K562 (cell line): ENCODE measurements around the gene CISTR. TPM values are rescaled to one million over a fixed set of nuclear protein-coding genes. Genes with fewer than 3 reads are reported as not detected.

Experiments used
- ARNT ChIP-seq, 2 experiments: fragments of 450-650 bp; IDR thresholded peaks; 2 replicates each; pipeline ENCODE4 v1.6.1; 2016; ENCODE audit warnings: mild to moderate bottlenecking in 1 of 2
- CXXC5 ChIP-seq: fragments of 250-450 bp; sonication (Bioruptor Pico); IDR thresholded peaks from 2 replicates; pipeline ENCODE4 v1.8.0; 2022; ENCODE audit warnings: inconsistent platforms, mild to moderate bottlenecking, moderate library complexity
- FOXM1 ChIP-seq, 2 experiments: fragments of 450-650 bp in 1 of 2; sonication (generic) in 1 of 2; formaldehyde crosslinking in 1 of 2; IDR thresholded peaks; 2 replicates each; pipeline versions ENCODE4 v1.6.1 to v1.9.0; 2017 to 2022; ENCODE audit warnings: low read depth in 2 of 2, mild to moderate bottlenecking in 2 of 2, missing genetic modification reagents in 1 of 2, moderate library complexity in 1 of 2
- HNRNPUL1 ChIP-seq: fragments of 200-400 bp; formaldehyde crosslinking; IDR thresholded peaks from 2 replicates; pipeline ENCODE4 v1.6.1; 2017; ENCODE audit warnings: low read length
- KDM5B ChIP-seq: fragments of 200-600 bp; sonication (generic); IDR thresholded peaks from 2 replicates; pipeline ENCODE4 v1.6.1; 2012; ENCODE audit warnings: low read depth, mild to moderate bottlenecking, moderate library complexity, low read length, control low read depth, inconsistent platforms; ENCODE audit not compliant: insufficient replicate concordance
- KLF1 ChIP-seq: fragments of 450-650 bp; IDR thresholded peaks from 2 replicates; pipeline ENCODE4 v1.6.1; 2016; ENCODE audit warnings: missing genetic modification characterization, missing compliant biosample characterization
- MXI1 ChIP-seq: IDR thresholded peaks from 2 replicates; pipeline ENCODE4 v1.6.1; 2011; ENCODE audit warnings: low read depth, mild to moderate bottlenecking, improper control_type of control experiment, low read length
- NEUROD1 ChIP-seq: fragments of 150-350 bp; IDR thresholded peaks from 2 replicates; pipeline ENCODE4 v1.6.1; 2014; ENCODE audit warnings: borderline replicate concordance, low read length, low read depth; ENCODE audit not compliant: partially characterized antibody
- NR2C1 ChIP-seq, 2 experiments: fragments of 450-650 bp; IDR thresholded peaks; 2 replicates each; pipeline ENCODE4 v1.6.1; 2017; ENCODE audit warnings: mild to moderate bottlenecking in 2 of 2, antibody characterized with exemption in 1 of 2, inconsistent platforms in 1 of 2, missing compliant biosample characterization in 1 of 2, missing genetic modification characterization in 1 of 2
- POLR2A ChIP-seq: fragments of 450-650 bp; conservative IDR thresholded peaks from 2 replicates; pipeline ENCODE4 v1.6.1; 2016
- SIN3A ChIP-seq, 2 experiments: fragments of 150-350 bp in 1 of 2; IDR thresholded peaks; 2 replicates each; pipeline ENCODE4 v1.6.1; 2011 to 2016; ENCODE audit warnings: borderline replicate concordance in 2 of 2, low read depth in 2 of 2, low read length in 2 of 2, mild to moderate bottlenecking in 2 of 2, moderate library complexity in 2 of 2; ENCODE audit not compliant: control insufficient read depth in 1 of 2
- TFAM ChIP-seq: fragments of 250-450 bp; sonication (Bioruptor Pico); conservative IDR thresholded peaks from 2 replicates; pipeline ENCODE4 v1.5.0; 2021; ENCODE audit warnings: mild to moderate bottlenecking, moderate library complexity
- YY1 ChIP-seq, 3 experiments: IDR thresholded peaks; 2 replicates each; pipeline ENCODE4 v1.6.1; 2011; ENCODE audit warnings: low read length in 2 of 3, mild to moderate bottlenecking in 2 of 3, moderate library complexity in 2 of 3, borderline replicate concordance in 1 of 3, control low read depth in 1 of 3, low read depth in 1 of 3; ENCODE audit not compliant: insufficient read depth in 3 of 3, insufficient replicate concordance in 2 of 3, control insufficient read depth in 1 of 3, insufficient read length in 1 of 3; ENCODE audit errors: extremely low read depth in 1 of 3
- ZNF263 ChIP-seq: sonication (generic); formaldehyde crosslinking; IDR thresholded peaks from 2 replicates; pipeline ENCODE4 v1.8.0; 2022; ENCODE audit warnings: mild to moderate bottlenecking, missing genetic modification reagents, borderline replicate concordance
- ZNF395 ChIP-seq: fragments of 200-800 bp; sonication (Bioruptor generic); IDR thresholded peaks from 2 replicates; pipeline ENCODE4 v1.6.1; 2017; ENCODE audit warnings: missing genetic modification characterization, missing compliant biosample characterization
- ZNF695 ChIP-seq: fragments of 450-650 bp; formaldehyde crosslinking; IDR thresholded peaks from 2 replicates; pipeline ENCODE4 v1.4.0; 2020; ENCODE audit warnings: mild to moderate bottlenecking, moderate library complexity
- ZNF764 ChIP-seq: fragments of 250-450 bp; sonication (Bioruptor Pico); IDR thresholded peaks from 2 replicates; pipeline ENCODE4 v1.4.0; 2020; ENCODE audit warnings: low read depth, mild to moderate bottlenecking, moderate library complexity
- ZNF785 ChIP-seq: fragments of 250-450 bp; sonication (Bioruptor Pico); IDR thresholded peaks from 2 replicates; pipeline ENCODE4 v1.4.0; 2020; ENCODE audit warnings: mild to moderate bottlenecking
- polyA plus RNA-seq, 8 experiments: library from polyadenylated mRNA; depleted of rRNA in 4 of 8; stranded (reverse) in 5 of 8; unstranded in 3 of 8; fragments of >200 nt; fragmentation: Nextera tagmentation in 2 of 8; fragmentation: Illumina TruSeq in 1 of 8; extraction: Ambion mirVana in 2 of 8; extraction: Trizol in 1 of 8; gene quantifications; 2 replicates each; pipeline versions ENCODE4 v1.2.1 to v1.2.3, GENCODE V29; 2011 to 2014; ENCODE audit warnings: inconsistent platforms in 1 of 8, missing spikeins in 1 of 8
- total RNA-seq, 7 experiments: library from RNA; depleted of rRNA in 6 of 7; stranded (reverse); fragments of >200 nt in 6 of 7; fragmentation: Illumina TruSeq in 2 of 7; extraction: Trizol in 2 of 7; gene quantifications; 2 replicates each; pipeline versions ENCODE4 v1.2.1 to v1.2.3, GENCODE V29; 2011 to 2021; ENCODE audit warnings: low replicate concordance in 1 of 7
- TF ChIP-seq, protein P1 (sequence below): fragments of 250-450 bp; sonication (Bioruptor Pico); IDR thresholded peaks from 2 replicates; pipeline ENCODE4 v1.5.0; 2021; ENCODE audit warnings: mild to moderate bottlenecking, moderate library complexity
- TF ChIP-seq, protein P2 (sequence below): IDR thresholded peaks from 2 replicates; pipeline ENCODE4 v1.6.1; 2016; ENCODE audit warnings: missing genetic modification characterization, missing compliant biosample characterization

The CISTR gene
- total and polyA plus RNA-seq, 9 of the 15 experiments (the other 6 are each of a cell fraction or from before 2014, with no cell fraction given): not detected

GRCh38 chr12:53727310-53728041 lies 24.3 kb downstream of the CISTR start, which contains the start of gene CALCOCO1 (continued):
- TF ChIP-seq ARNT (IDR thresholded peaks at IDR 0.05) (peak in 1 of 2 experiments; percentile 85; a peak in 2 of 4 replicates), ZNF263 (CRISPR knock-in tag) (no peak), TFAM (CRISPR knock-in tag) (no peak), ZNF764 (no peak), SIN3A (IDR thresholded peaks at IDR 0.05; ENCODE audit: borderline replicate concordance in 2 of 2, control insufficient read depth in 1 of 2, low read depth in 2 of 2, low read length in 2 of 2) (peak; percentile 93 to 97; a peak in 3 of 4 replicates), FOXM1 (IDR thresholded peaks at IDR 0.05; ENCODE audit: low read depth) (0 out of 2 replicates have a peak, but pooled peaks have one; percentile 41), FOXM1 (CRISPR knock-in tag; IDR thresholded peaks at IDR 0.05; ENCODE audit: low read depth) (no peak), HNRNPUL1 (no peak), POLR2A (peak; percentile 83), NR2C1 (IDR thresholded peaks at IDR 0.05) (peak; percentile 95), NR2C1 (tag; IDR thresholded peaks at IDR 0.05) (peak; percentile 98), YY1 (IDR thresholded peaks at IDR 0.05; ENCODE audit: borderline replicate concordance in 1 of 3, control insufficient read depth in 1 of 3, extremely low read depth in 1 of 3, insufficient read depth in 3 of 3, insufficient read length in 1 of 3, insufficient replicate concordance in 2 of 3, low read depth in 1 of 3, low read length in 2 of 3) (peak; percentile 24 to 90 (median 85)), MXI1 (peak; percentile 27; the same call in 1 of the 2 replicates), NEUROD1 (no peak), CXXC5 (peak; percentile 99), KLF1 (tag) (peak; percentile 100), ZNF695 (no peak), ZNF395 (CRISPR knock-in tag) (peak; percentile 96), KDM5B (peak; percentile 72), ZNF785 (no peak)
- TF ChIP-seq, protein P1, sequence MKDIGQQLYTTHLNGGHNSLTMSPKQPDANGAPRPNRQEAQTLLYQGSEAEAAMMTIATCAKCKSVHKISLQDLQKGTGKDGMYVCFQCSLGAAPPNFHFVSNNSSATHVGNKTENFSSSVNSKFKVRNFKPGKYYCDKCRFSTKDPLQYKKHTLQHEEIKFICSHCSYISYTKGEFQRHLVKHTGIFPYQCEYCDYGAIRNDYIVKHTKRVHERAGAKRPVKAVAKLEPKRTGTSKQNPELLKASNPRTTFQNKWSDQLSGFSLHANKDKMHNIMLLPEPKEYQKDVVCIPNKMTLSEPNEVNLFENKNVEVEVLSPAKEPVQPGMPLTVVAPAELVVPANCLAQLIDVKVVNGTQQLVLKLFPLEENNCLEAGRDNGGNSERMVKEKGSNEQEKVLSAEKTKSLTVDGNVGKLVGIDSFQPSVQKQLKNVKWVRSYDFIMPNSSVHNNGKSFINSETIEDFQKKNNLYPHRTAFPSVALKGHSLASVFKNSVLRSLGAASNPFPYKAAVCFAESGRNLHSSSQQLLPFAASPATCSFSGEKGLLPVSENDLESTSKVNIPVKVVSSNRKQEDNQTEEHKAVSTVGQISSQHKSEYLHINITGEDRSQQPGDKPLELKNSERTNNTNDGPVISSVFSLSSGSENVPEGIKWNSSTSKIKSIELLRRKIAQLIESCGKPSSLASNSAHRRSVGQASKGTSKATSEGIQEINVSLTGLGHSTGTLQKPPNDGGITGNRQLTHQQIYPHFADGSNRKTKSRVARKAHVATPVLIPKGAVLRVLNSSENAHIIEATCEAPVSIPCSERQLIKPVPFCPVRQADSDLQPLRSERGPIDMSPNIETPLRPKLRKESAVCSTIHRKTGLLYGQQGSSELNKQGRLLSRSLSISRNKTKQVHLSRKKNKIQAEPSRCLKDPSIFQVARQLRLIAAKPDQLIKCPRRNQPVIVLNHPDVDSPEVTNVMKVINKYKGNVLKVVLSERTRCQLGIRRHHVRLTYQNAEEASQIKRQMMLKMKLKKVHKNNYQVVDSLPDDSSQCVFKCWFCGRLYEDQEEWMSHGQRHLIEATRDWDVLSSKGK (CRISPR knock-in tag): no peak
- TF ChIP-seq, protein P2, sequence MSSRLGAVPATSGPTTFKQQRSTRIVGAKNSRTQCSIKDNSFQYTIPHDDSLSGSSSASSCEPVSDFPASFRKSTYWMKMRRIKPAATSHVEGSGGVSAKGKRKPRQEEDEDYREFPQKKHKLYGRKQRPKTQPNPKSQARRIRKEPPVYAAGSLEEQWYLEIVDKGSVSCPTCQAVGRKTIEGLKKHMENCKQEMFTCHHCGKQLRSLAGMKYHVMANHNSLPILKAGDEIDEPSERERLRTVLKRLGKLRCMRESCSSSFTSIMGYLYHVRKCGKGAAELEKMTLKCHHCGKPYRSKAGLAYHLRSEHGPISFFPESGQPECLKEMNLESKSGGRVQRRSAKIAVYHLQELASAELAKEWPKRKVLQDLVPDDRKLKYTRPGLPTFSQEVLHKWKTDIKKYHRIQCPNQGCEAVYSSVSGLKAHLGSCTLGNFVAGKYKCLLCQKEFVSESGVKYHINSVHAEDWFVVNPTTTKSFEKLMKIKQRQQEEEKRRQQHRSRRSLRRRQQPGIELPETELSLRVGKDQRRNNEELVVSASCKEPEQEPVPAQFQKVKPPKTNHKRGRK (tag): no peak
